HEK293T (cell line): ENCODE measurements around the gene AGBL4.

Experiments used
- CTCF ChIA-PET: fragments of 350-600 bp; formaldehyde crosslinking; extraction: SDS; loops from one replicate; lab custom pipeline; 2021; ENCODE audit warnings: antibody characterized with exemption, inconsistent platforms; lab: Yijun Ruan, JAX
- POLR2A ChIA-PET: fragments of 350-600 bp; formaldehyde crosslinking; extraction: SDS; loops from one replicate; lab custom pipeline; 2020; ENCODE audit warnings: antibody characterized with exemption, inconsistent platforms; lab: Yijun Ruan, JAX
- DNase-seq: peaks from one replicate; pipeline ENCODE4 v3.0.0; 2012; ENCODE audit warnings: mixed read lengths; ENCODE audit errors: extremely low spot score
- ARNT ChIP-seq: fragments of 450-650 bp; IDR thresholded peaks from 2 replicates; pipeline ENCODE4 v1.6.1; 2017; ENCODE audit warnings: mild to moderate bottlenecking
- BHLHE40 ChIP-seq: fragments of 450-650 bp; IDR thresholded peaks from 2 replicates; pipeline ENCODE4 v1.6.1; 2016; ENCODE audit warnings: mild to moderate bottlenecking, moderate library complexity, borderline replicate concordance
- CTBP1 ChIP-seq: fragments of 450-650 bp; IDR thresholded peaks from 2 replicates; pipeline ENCODE4 v1.6.1; 2016; ENCODE audit warnings: borderline replicate concordance
- ELF4 ChIP-seq: fragments of 450-650 bp; IDR thresholded peaks from 2 replicates; pipeline ENCODE4 v1.6.1; 2017; ENCODE audit warnings: antibody characterized with exemption
- FOXA1 ChIP-seq: fragments of 450-650 bp; IDR thresholded peaks from 2 replicates; pipeline ENCODE4 v1.6.1; 2016; ENCODE audit warnings: mild to moderate bottlenecking
- FOXK2 ChIP-seq: fragments of 450-650 bp; IDR thresholded peaks from 2 replicates; pipeline ENCODE4 v1.6.1; 2016; ENCODE audit warnings: mild to moderate bottlenecking
- FOXM1 ChIP-seq: fragments of 450-650 bp; IDR thresholded peaks from 2 replicates; pipeline ENCODE4 v1.6.1; 2017; ENCODE audit warnings: mild to moderate bottlenecking, borderline replicate concordance
- HDGF ChIP-seq: fragments of 450-650 bp; IDR thresholded peaks from 2 replicates; pipeline ENCODE4 v1.6.1; 2017; ENCODE audit warnings: antibody characterized with exemption, borderline replicate concordance
- L3MBTL2 ChIP-seq: fragments of 450-650 bp; conservative IDR thresholded peaks from 2 replicates; pipeline ENCODE4 v1.6.1; 2016; ENCODE audit warnings: mild to moderate bottlenecking
- LEF1 ChIP-seq: fragments of 450-650 bp; IDR thresholded peaks from 2 replicates; pipeline ENCODE4 v1.6.1; 2017; ENCODE audit warnings: mild to moderate bottlenecking, borderline replicate concordance
- NFRKB ChIP-seq: fragments of 450-650 bp; IDR thresholded peaks from 2 replicates; pipeline ENCODE4 v1.6.1; 2016; ENCODE audit warnings: mild to moderate bottlenecking, moderate library complexity
- PKNOX1 ChIP-seq: fragments of 450-650 bp; IDR thresholded peaks from 2 replicates; pipeline ENCODE4 v1.6.1; 2016
- SP1 ChIP-seq: fragments of 450-650 bp; IDR thresholded peaks from 2 replicates; pipeline ENCODE4 v1.6.1; 2017
- SUZ12 ChIP-seq: fragments of 450-650 bp; IDR thresholded peaks from 2 replicates; pipeline ENCODE4 v1.6.1; 2016; ENCODE audit warnings: mild to moderate bottlenecking
- TARDBP ChIP-seq: fragments of 450-650 bp; IDR thresholded peaks from 2 replicates; pipeline ENCODE4 v1.6.1; 2016
- ZNF384 ChIP-seq: fragments of 450-650 bp; IDR thresholded peaks from 2 replicates; pipeline ENCODE4 v1.6.1; 2016

Gene AGBL4

DNA sequence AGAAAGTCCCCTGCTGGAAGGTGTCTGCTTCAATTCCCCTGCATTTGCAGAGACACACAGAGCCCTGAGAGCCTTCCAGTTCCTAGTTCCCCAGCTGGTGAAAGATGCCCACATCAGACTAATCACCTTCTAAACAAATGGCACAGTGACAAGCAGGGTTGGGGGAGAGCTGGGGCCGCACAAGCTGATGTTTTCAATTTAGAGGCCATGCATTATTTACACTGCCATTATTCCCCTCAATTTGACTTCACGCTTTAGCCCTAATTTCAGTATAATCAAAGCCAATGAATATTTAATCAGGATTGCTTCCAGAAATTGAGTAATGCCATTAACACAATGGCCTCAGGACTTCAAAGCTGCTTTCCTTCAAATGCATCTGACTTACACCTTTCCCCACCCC, 1328.6 kb downstream of the AGBL4 start:
- CTCF ChIA-PET: interaction anchor here (0.7 to 2.2 kb wide), 3 partner anchors 17 to 39 kb away, joined by 3 to 9 read pairs (median 4); no protein-coding TSS in a partner anchor
- POLR2A ChIA-PET: no interaction called here
- DNase-seq: no peak

DNA sequence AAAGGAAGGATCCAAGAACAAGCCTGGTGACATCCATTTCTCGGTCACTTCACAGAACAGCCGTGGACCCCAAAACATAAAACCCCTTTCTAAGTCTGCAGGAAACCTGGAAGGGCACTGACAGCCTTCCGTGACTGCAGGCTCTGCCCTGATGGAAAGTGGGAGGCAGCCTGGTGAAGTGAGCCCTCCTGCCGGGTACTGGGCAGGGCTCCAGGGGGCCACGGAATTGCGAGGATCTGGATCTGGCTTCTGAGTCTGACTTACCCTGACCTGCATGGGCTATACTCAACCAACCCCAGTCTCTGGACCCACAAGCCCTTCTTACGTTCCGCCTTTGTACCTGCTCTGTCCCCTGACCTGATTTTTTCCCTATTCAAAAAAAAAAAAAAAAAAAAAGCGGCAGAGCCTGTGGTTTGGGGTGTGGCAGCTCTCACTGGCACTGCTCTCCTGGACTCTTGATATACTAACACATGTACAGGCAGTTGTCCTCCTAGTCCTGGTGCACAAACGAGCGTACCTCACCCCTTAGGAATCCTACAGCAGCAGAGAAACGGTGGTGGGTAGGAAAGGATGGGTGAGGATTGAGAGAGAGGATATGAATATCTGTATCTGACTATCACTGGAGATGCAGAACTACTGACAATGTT, 1330.0 kb downstream of the AGBL4 start:
- TF ChIP-seq SUZ12 (no peak), ARNT (no peak), FOXA1 (no peak)
- POLR2A ChIA-PET: no interaction called here
- no peak for DNase-seq
- CTCF ChIA-PET: no interaction called here

More for the DNA sequence above, 1328.6 kb downstream of the AGBL4 start:
- TF ChIP-seq SP1: no peak
- no peak for TF ChIP-seq ZNF384
- TF ChIP-seq PKNOX1: no peak
- no peak for TF ChIP-seq FOXM1
- TF ChIP-seq L3MBTL2: no peak
- TF ChIP-seq LEF1: no peak
- no peak for TF ChIP-seq HDGF
- TF ChIP-seq BHLHE40: no peak
- TF ChIP-seq FOXA1: no peak
- no peak for TF ChIP-seq ARNT
- TF ChIP-seq NFRKB: no peak
- TF ChIP-seq CTBP1: no peak

GRCh38 chr1:48693180-48693579, 1330.6 kb downstream of the AGBL4 start:
- CTCF ChIA-PET: interaction anchor here (2.1 kb wide), 1 partner anchor 16 kb away, joined by 18 read pairs; no protein-coding TSS in a partner anchor
- POLR2A ChIA-PET: interaction anchor here (1.2 kb wide), 1 partner anchor 12 kb away, joined by 3 read pairs; no protein-coding TSS in a partner anchor
- TF ChIP-seq NFRKB: no peak
- TF ChIP-seq L3MBTL2: no peak
- no peak for TF ChIP-seq HDGF
- TF ChIP-seq ELF4: no peak
- TF ChIP-seq FOXM1: no peak
- no peak for DNase-seq

DNA sequence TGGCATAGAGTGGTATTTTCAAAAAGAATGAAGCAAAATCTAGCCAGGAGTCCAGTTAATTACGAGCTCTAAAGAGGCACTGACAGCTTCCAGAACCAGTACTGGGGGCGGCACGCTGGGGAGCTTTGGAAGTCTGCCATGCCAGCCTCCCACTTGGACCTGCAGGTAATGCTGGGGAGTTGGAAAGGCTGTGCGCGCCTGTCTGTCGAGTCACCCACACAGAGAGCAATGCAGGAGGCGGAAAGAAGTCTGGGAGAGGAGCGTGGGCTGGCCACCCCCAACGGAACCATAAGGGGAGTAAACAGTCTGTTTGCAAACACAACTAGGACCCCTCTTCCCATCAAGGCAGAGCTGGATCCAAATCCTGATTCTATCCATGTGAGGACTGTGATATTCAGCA, 1331.5 kb downstream of the AGBL4 start:
- CTCF ChIA-PET: interaction anchor here (2.1 kb wide), 1 partner anchor 15 kb away, joined by 18 read pairs; no protein-coding TSS in a partner anchor
- no peak for TF ChIP-seq ELF4
- no peak for TF ChIP-seq HDGF
- TF ChIP-seq ZNF384: no peak
- no peak for TF ChIP-seq FOXK2
- no peak for TF ChIP-seq SP1
- TF ChIP-seq NFRKB: no peak
- TF ChIP-seq PKNOX1: no peak
- no peak for TF ChIP-seq FOXA1
- POLR2A ChIA-PET: interaction anchor here (1.2 kb wide), 1 partner anchor 11 kb away, joined by 3 read pairs; no protein-coding TSS in a partner anchor
- no peak for DNase-seq

DNA sequence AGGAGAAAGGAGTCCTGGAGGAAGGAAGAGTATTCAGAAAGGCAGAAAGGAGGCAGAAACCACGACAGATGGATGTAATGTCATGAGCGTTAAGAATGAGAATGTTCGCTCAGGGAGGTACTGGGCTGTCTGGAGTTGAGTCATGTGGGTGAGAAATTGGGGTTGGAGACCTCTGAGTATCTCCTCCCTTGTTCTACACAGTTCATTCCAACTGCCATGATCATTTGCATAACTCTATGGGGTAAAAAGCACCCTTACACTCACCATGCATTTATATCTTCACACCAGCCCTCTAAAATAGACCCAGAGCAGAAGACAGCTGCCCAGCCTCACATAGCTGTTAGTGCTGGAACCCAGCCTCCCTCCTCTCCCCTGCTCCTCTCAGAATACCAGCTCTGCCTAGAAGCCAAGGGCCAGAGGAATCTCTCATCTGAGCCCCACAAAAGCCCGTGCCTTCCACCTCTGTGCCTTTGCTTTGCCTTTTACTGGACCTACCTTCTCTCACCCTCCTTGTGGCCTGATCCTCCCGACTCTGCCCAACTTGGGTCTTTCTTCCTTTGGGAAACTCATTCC, 1332.2 kb downstream of the AGBL4 start:
- POLR2A ChIA-PET: no interaction called here
- no peak for DNase-seq

More for the DNA sequence above, 1332.2 kb downstream of the AGBL4 start:
- TF ChIP-seq ARNT (no peak), TARDBP (no peak), PKNOX1 (no peak), LEF1 (no peak), FOXM1 (no peak), FOXK2 (no peak), HDGF (no peak), CTBP1 (no peak), ZNF384 (no peak), FOXA1 (no peak), NFRKB (no peak), SP1 (no peak), L3MBTL2 (no peak)
- CTCF ChIA-PET: interaction anchor here (2.1 kb wide), 1 partner anchor 14 kb away, joined by 18 read pairs; no protein-coding TSS in a partner anchor
